GM18499 (cell line): ENCODE results near the gene PSMD3.
"Not testable (repeated sequence)": the region's sequence is repeated elsewhere in the genome, so short reads cannot be mapped to it uniquely, and the experiment has no call there.

Experiments used
- ATAC-seq: cut with Tn5 transposase; IDR thresholded peaks from one replicate; pipeline ENCODE4 v1.9.1; 2021; ENCODE audit warnings: moderate number of reproducible peaks; ENCODE audit not compliant: insufficient read depth, unreplicated experiment

Gene PSMD3

GRCh38 chr17:39980351-39981206 lies at the start of gene PSMD3:
PSMD3 (plus strand) TSS chr17:39980807; CDS start chr17:39980971, 164 bp downstream.
- ATAC-seq, result peak; percentile 77

DNA sequence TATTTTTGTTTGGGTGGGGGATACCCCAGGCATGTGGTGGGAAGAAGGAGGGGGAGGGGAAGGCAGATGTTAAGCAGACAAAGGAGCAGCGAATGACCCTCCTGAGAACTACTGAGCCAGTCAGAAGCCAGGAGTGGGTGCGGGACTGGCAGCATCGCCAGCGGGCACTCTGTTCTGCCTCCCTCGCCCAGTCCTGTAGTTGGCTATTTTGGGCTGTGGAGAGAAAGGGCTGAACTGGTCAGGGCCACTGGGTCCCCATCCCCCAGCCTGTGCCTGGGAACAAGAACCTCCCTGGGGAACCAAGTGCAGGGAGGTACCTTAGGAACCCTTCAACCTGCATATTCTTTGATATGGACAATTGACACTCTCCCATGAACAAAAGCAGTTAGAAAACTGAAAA lies 46.7 kb upstream of the PSMD3 start:
- no peak for ATAC-seq

DNA sequence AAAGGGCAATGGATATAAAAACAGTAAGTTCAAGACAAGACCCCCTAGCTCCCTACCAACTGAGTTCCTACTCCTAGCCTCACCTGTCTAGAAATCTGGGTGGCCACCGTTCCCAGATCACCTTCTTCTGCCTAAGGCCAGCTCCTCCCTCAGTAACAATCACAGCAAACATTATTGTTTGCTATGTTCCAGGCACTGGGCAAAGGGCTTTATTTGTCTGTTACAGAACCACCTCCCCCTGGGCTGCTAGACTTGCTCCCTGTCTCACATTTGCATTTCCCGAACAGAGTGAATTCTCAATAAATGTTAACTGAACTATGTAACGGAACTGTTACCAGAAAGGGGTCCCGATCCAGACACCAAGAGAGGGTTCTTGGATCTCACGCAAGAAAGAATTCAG lies 46.3 kb upstream of the PSMD3 start:
- ATAC-seq, result no peak

- no peak for ATAC-seq
Observed at GRCh38 chr17:39935909-39936308, 44.7 kb upstream of the PSMD3 start.

GRCh38 chr17:39937447-39937846 lies 43.2 kb upstream of the PSMD3 start:
- no peak for ATAC-seq

- no peak for ATAC-seq
Observed at GRCh38 chr17:39938140-39938869, 42.3 kb upstream of the PSMD3 start.

GRCh38 chr17:39939106-39939505 lies 41.5 kb upstream of the PSMD3 start:
- ATAC-seq, result no peak

- ATAC-seq, result no peak
Observed at GRCh38 chr17:39939588-39940419, 40.8 kb upstream of the PSMD3 start.

DNA sequence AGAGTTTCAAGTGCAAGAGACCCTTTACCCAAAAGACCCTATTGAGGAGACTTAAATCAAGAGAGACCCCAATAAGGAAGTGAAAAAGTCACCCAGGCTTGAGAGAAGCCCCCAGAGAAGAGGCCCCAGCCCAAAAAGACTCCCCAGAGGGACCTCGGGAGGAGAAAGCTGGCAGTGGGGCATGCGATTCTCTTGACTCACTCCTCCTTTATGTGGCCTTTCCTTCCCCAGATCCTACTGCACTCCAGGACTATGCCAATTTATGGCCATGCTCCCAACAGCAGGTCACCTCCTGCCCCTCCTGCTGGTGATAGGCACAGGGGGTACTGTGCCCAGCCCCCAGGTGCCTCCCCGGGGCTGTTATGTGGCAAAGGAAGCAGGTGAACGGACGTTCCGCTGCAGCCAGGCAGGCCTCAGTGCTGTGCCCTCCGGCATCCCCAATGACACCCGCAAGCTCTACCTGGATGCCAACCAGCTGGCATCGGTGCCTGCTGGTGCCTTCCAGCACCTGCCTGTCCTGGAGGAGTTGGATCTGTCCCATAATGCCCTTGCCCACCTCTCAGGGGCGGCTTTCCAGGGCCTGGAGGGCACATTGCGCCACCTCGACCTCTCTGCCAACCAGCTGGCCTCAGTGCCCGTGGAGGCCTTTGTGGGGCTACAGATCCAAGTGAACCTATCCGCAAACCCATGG lies 36.8 kb upstream of the PSMD3 start:
- ATAC-seq, result no peak

DNA sequence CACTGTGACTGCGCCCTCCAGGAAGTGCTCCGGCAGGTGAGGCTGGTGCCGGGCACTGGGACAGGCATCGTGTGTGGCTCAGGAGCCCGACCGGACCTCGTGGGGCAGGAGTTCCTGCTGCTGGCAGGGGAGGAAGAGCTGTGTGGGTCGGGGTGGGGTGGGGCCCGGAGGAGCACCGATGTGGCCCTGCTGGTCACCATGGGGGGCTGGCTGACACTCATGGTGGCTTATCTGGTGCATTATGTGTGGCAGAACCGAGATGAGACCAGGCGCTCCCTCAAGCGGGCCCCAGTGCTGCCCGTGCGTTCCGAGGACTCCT lies 36.3 kb upstream of the PSMD3 start:
- no peak for ATAC-seq

DNA sequence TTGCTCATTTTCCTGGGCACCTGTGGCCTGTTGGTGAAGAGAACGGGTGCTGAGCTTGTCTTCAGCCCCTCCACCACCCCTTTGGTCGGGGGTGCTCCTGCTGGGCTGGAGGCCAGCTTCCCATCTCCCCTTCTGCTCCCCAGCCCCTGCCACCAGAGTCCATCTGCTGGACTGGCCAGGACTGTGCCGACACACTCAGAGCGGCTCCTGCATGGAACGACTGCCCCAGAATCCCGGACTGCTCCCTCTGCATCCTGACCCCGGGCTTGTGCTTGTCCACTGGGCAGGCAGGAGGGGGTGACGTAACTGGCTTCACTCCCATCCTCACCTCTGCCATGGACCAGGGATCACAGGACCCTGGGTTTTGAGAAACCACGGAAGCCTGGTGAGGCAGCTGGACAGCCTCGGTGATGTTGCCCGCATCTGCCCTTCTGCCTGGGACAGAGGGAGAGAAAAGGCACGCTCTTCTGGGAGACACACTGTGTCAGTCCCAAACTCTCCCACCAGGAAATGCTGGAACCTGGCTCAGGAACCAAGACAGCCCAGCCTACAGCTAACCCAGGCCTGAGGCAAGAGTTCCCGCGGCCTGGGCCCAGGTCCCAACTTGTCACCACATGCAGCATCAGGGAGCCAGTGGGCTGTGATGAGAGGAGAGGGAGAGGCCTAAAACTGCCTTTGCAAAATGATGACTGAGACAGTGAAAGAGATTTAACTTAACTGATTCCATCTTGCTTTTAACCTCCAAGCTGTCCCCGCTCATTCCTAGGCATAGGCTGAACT lies 33.9 kb upstream of the PSMD3 start:
- no peak for ATAC-seq

- not testable (repeated sequence) for ATAC-seq
Observed at GRCh38 chr17:39948489-39948828, 32.1 kb upstream of the PSMD3 start.

GRCh38 chr17:39949028-39949427 lies 31.6 kb upstream of the PSMD3 start:
- ATAC-seq, result no peak

GRCh38 chr17:39950871-39951348 lies 29.7 kb upstream of the PSMD3 start:
- ATAC-seq, result no peak

GRCh38 chr17:39951924-39952679 lies 28.5 kb upstream of the PSMD3 start:
- no peak for ATAC-seq

DNA sequence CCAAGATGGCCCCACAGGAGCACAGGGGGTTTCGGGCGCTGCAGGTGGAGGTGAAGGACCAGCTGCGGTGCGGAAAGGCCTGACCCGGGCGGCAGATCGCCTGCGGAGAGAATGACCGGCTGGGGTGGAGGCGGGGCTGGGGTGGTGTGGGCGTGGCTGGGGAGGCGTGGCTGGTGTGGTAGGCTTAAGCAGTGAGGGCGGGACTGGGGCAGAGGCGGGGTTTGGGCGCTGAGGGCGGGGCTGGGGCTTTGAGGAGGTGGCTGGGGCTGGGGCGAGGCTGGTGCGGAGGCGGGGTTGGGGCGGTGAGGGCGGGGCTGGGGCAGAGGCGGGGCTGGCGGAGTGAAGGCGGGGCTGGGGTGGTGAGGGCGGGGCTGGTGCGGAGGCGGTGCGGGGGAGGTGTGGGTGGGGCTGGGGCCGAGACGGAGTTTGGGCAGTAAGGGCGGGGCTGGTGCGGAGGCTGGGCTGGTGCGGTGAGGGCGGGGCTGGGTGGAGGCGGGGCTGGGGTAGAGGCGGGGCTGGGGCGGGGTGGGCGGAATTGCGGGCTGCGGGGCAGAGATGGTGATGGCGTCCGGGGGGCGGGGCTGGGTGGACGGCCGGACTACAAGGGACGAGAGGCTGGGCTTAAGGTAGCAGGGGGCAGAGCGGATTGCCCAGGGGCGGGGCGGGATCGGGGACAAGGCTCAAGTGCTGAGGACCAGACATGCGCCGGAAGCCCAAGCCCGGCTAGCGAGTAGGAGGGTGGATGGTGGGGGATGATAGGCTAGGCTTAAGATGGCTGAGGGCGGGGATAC lies 27.7 kb upstream of the PSMD3 start:
- ATAC-seq, result peak; percentile 47

DNA sequence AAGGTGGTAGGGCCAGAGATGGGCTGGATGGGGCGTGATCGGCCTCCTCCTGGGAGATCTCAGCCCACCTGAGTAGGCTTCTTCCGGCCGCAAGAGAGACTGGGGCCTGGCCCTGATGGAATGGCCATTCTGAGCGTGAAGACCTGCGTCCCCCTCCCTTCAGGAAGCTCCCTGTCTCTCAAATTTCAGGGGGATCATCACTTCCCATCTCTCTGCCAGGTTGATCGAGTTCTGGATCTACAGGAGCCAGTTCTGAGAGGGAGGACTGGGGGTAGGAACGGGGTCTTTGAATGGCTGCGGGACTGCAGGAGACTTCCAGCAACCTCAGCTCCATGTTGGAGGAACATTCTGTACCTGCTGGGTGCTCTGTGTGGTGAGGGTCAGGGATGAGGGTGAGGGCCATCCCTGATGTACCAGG lies 27.1 kb upstream of the PSMD3 start:
- ATAC-seq, result no peak

GRCh38 chr17:39954876-39955275 lies 25.7 kb upstream of the PSMD3 start:
- no peak for ATAC-seq
